ENCODE data around the gene UGT2B11.
"Not testable (repeated sequence)": the region's sequence is repeated elsewhere in the genome, so short reads cannot be mapped to it uniquely, and the experiment has no call there.

DNA sequence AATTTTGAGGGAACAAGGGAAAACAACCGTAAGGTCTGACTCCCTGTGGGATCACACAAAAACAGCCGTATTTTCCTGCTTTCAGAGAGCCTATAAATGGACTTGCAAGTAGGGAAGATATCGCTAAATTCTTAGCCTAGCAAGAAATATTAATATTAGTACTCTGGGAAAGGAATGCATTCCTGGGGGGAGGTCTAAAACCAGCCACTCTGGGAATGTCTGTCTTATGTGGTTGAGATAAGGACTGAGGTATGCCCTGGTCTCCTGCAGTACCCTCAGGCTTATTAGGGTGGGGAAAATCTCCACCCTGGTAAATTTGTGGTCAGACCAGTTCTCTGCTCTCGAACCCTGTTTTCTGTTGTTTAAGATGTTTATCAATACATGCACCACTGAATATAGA is 16.0 kb downstream of the UGT2B11 start:
- not testable (repeated sequence) for TF ChIP-seq EP300 (IDR thresholded peaks at IDR 0.05; ENCODE audit: low read depth); CTCF (IDR thresholded peaks at IDR 0.05)
